H1 (cell line): Measurements from ENCODE around the gene FAM111A. TPM values are rescaled to one million over a fixed set of nuclear protein-coding genes. Genes with fewer than 3 reads are reported as not detected.
A peak's percentile ranks its signal among the peaks of the same experiment; 100 is the strongest.

Experiments used
- CTCF ChIA-PET: fragments of 300-600 bp; sonication (Branson Sonifier 250); formaldehyde crosslinking; loops from one replicate; lab custom pipeline; 2021; ENCODE audit not compliant: partially characterized antibody; lab: Charles Lee
- POLR2A ChIA-PET: fragments of 300-600 bp; sonication (Branson Sonifier 250); formaldehyde crosslinking; loops from one replicate; lab custom pipeline; 2021; ENCODE audit warnings: inconsistent platforms; ENCODE audit not compliant: partially characterized antibody; lab: Charles Lee
- DNase-seq, 2 experiments: peaks; one replicate each; pipeline versions ENCODE4 v3.0.0 to v3.0.0-alpha.2; 2010 to 2022; ENCODE audit warnings: low spot score in 2 of 2, low read depth in 1 of 2, mixed read lengths in 1 of 2
- FAIRE-seq: peaks from 2 replicates; lab custom pipeline; 2011; peaks lifted over from hg19 to GRCh38; lab: Jason Lieb, UNC
- H2AFZ ChIP-seq: 2 replicates; pipeline ENCODE4 v1.8.1; 2012; ENCODE audit warnings: low read length, inconsistent platforms
- H2AK5ac ChIP-seq: 2 replicates; pipeline ENCODE4 v1.6.1; 2013; ENCODE audit warnings: low read depth, low read length
- H2BK120ac ChIP-seq: replicated peaks from 2 replicates; pipeline ENCODE3; 2013; ENCODE audit warnings: low read depth, low read length, inconsistent platforms
- H2BK12ac ChIP-seq: 2 replicates; pipeline ENCODE4 v1.6.1; 2013; ENCODE audit warnings: low read depth, low read length
- H2BK15ac ChIP-seq: 2 replicates; pipeline ENCODE4 v1.6.1; 2013; ENCODE audit warnings: low read length
- H2BK20ac ChIP-seq: 2 replicates; pipeline ENCODE4 v1.6.1; 2013; ENCODE audit warnings: low read length
- H2BK5ac ChIP-seq: 2 replicates; pipeline ENCODE4 v1.6.1; 2013; ENCODE audit warnings: low read depth, low read length
- H3K14ac ChIP-seq: 2 replicates; pipeline ENCODE4 v1.6.1; 2013; ENCODE audit warnings: inconsistent platforms; ENCODE audit not compliant: insufficient read length
- H3K18ac ChIP-seq: 2 replicates; pipeline ENCODE4 v1.6.1; 2013; ENCODE audit warnings: low read length; ENCODE audit errors: extremely low read depth
- H3K23ac ChIP-seq: 2 replicates; pipeline ENCODE4 v1.6.1; 2013; ENCODE audit warnings: inconsistent platforms; ENCODE audit not compliant: insufficient read length
- H3K23me2 ChIP-seq: 2 replicates; pipeline ENCODE4 v1.6.1; 2013; ENCODE audit warnings: low read depth, low read length
- H3K27ac ChIP-seq: 2 replicates; pipeline ENCODE4 v1.6.1; 2011; ENCODE audit warnings: low read depth, low read length, inconsistent platforms
- H3K27me3 ChIP-seq, 4 experiments: replicated peaks in 1 of 4; 1 replicate in 1 of 4; 2 replicates in 3 of 4; pipeline versions ENCODE4 v1.6.1 to v1.8.1; 2011 to 2013; ENCODE audit warnings: low read length in 3 of 4, mild to moderate bottlenecking in 3 of 4, inconsistent platforms in 2 of 4, mixed read lengths in 2 of 4, moderate library complexity in 1 of 4; ENCODE audit not compliant: control insufficient read depth in 3 of 4, insufficient read depth in 3 of 4; ENCODE audit errors: extremely low read depth in 1 of 4
- H3K36me3 ChIP-seq, 4 experiments: 2 replicates each; pipeline versions ENCODE4 v1.6.1 to v1.8.1; 2011 to 2013; ENCODE audit warnings: mild to moderate bottlenecking in 4 of 4, low read length in 3 of 4, moderate library complexity in 2 of 4, control low read depth in 1 of 4, inconsistent platforms in 1 of 4; ENCODE audit not compliant: insufficient read depth in 4 of 4, control insufficient read depth in 2 of 4
- H3K4ac ChIP-seq: replicated peaks from 2 replicates; pipeline ENCODE3; 2013; ENCODE audit warnings: low read length, low read depth, mixed read lengths, inconsistent platforms; ENCODE audit not compliant: insufficient read length
- H3K4me1 ChIP-seq, 4 experiments: replicated peaks in 1 of 4; 1 replicate in 1 of 4; 2 replicates in 3 of 4; pipeline versions ENCODE4 v1.6.1 to v1.8.1; 2011 to 2013; ENCODE audit warnings: low read length in 3 of 4, inconsistent platforms in 2 of 4, mixed read lengths in 1 of 4; ENCODE audit not compliant: insufficient read depth in 4 of 4, control insufficient read depth in 3 of 4
- H3K4me2 ChIP-seq, 2 experiments: 2 replicates each; pipeline versions ENCODE4 v1.6.1 to v1.8.1; 2011 to 2013; ENCODE audit warnings: low read depth in 2 of 2, low read length in 2 of 2, control low read depth in 1 of 2, inconsistent platforms in 1 of 2, mild to moderate bottlenecking in 1 of 2; ENCODE audit not compliant: insufficient read depth in 1 of 2
- H3K4me3 ChIP-seq, 4 experiments: fragments of 200-600, 300-600 bp in 1 of 4; sonication (generic), shearing (Covaris generic), sonication (Bioruptor Twin) in 1 of 4; 2 replicates each; pipeline versions ENCODE4 v1.5.1 to v1.8.1; 2011 to 2016; ENCODE audit warnings: low read length in 4 of 4, low read depth in 3 of 4, control low read depth in 2 of 4, inconsistent platforms in 2 of 4, mild to moderate bottlenecking in 2 of 4, mixed read lengths in 1 of 4, moderate library complexity in 1 of 4; ENCODE audit not compliant: insufficient read depth in 2 of 4; ENCODE audit errors: extremely low read depth in 1 of 4
- H3K56ac ChIP-seq: replicated peaks from 2 replicates; pipeline ENCODE3; 2013; ENCODE audit warnings: low read depth, mild to moderate bottlenecking, mixed read lengths, low read length, inconsistent platforms; ENCODE audit not compliant: insufficient read length
- H3K79me1 ChIP-seq: 2 replicates; pipeline ENCODE4 v1.6.1; 2013; ENCODE audit warnings: low read depth, low read length, control low read depth
- H3K79me2 ChIP-seq, 2 experiments: 2 replicates each; pipeline versions ENCODE4 v1.6.1 to v1.8.1; 2012 to 2013; ENCODE audit warnings: low read length in 2 of 2, mild to moderate bottlenecking in 2 of 2, inconsistent platforms in 1 of 2; ENCODE audit not compliant: insufficient read depth in 2 of 2, control insufficient read depth in 1 of 2
- H3K9ac ChIP-seq, 4 experiments: replicated peaks in 1 of 4; 1 replicate in 1 of 4; 2 replicates in 3 of 4; pipeline versions ENCODE4 v1.6.1 to v1.8.1; 2011 to 2013; ENCODE audit warnings: low read depth in 3 of 4, low read length in 3 of 4, control low read depth in 2 of 4, mild to moderate bottlenecking in 2 of 4, moderate library complexity in 2 of 4, inconsistent platforms in 1 of 4; ENCODE audit errors: extremely low read depth in 1 of 4
- H3K9me3 ChIP-seq, 2 experiments: 2 replicates each; pipeline versions ENCODE4 v1.6.1 to v1.8.1; 2012 to 2013; ENCODE audit warnings: mild to moderate bottlenecking in 2 of 2, moderate library complexity in 2 of 2, control low read depth in 1 of 2, inconsistent platforms in 1 of 2, low read depth in 1 of 2, low read length in 1 of 2, mixed read lengths in 1 of 2; ENCODE audit not compliant: insufficient read depth in 2 of 2
- H4K20me1 ChIP-seq, 2 experiments: replicated peaks in 1 of 2; 2 replicates each; pipeline versions ENCODE3 to v1.8.1; 2011 to 2013; ENCODE audit warnings: inconsistent platforms in 2 of 2, low read length in 2 of 2, mild to moderate bottlenecking in 1 of 2; ENCODE audit not compliant: insufficient read depth in 2 of 2, control insufficient read depth in 1 of 2
- H4K5ac ChIP-seq: 2 replicates; pipeline ENCODE4 v1.6.1; 2013; ENCODE audit warnings: low read length, low read depth, mixed read lengths, inconsistent platforms; ENCODE audit not compliant: insufficient read length
- H4K8ac ChIP-seq: 2 replicates; pipeline ENCODE4 v1.8.0; 2013; ENCODE audit warnings: mild to moderate bottlenecking, moderate library complexity, low read length, inconsistent platforms; ENCODE audit not compliant: insufficient read depth; ENCODE audit errors: extremely low read depth
- H4K91ac ChIP-seq: replicated peaks from 2 replicates; pipeline ENCODE3; 2013; ENCODE audit warnings: low read length, mixed read lengths, inconsistent platforms; ENCODE audit not compliant: insufficient read length
- CBX8 ChIP-seq: fragments of 300-800, 300-1000 bp; sonication (generic); IDR thresholded peaks from 2 replicates; pipeline ENCODE4 v1.7.1; 2016; ENCODE audit warnings: low read depth, low read length, borderline replicate concordance
- MAFK ChIP-seq: IDR thresholded peaks from 2 replicates; pipeline ENCODE4 v1.6.1; 2012; ENCODE audit warnings: low read depth, mild to moderate bottlenecking, improper control_type of control experiment, low read length
- polyA plus RNA-seq, 7 experiments: library from polyadenylated mRNA; depleted of rRNA in 3 of 7; stranded (reverse) in 5 of 7; unstranded in 2 of 7; fragments of >200 nt in 5 of 7; fragments of 200-250 nt in 2 of 7; gene quantifications; 1 replicate in 5 of 7; 2 replicates in 1 of 7; 4 replicates in 1 of 7; pipeline versions ENCODE4 v1.2.1 to v1.2.3, GENCODE V29; 2011 to 2013; ENCODE audit warnings: missing spikeins in 2 of 7, mixed read lengths in 2 of 7
- total RNA-seq: library from RNA; stranded (reverse); fragmentation: NEBNext Ultra II Directional; extraction: Animal tissue kit (Norgen Biotek cat#: 25700); gene quantifications from 2 replicates; pipeline ENCODE4 v1.2.1, GENCODE V29; 2021

Gene FAM111A
- total and polyA plus RNA-seq, 2 of the 8 experiments (the other 6 are each of a cell fraction or from before 2014, with no cell fraction given): 10.2 to 29.9 TPM

GRCh38 chr11:59119826-59120225 lies 22.8 kb upstream of the FAM111A start:
- FAIRE-seq: no peak
- H3K18ac ChIP-seq: no peak overlapping the region
- DNase-seq: no peak
- H3K14ac ChIP-seq: no peak overlapping the region
- peaks cover 0 to 69% (median 22%) of the 10 kb centered on the region in 4 experiments; a peak in 5 of 8 replicates for H3K36me3 ChIP-seq
- no peak overlapping the region for H2BK5ac ChIP-seq
- no peak overlapping the region for H2BK20ac ChIP-seq
- no peak overlapping the region for H3K27ac ChIP-seq
- no peak overlapping the region for H2AFZ ChIP-seq
- H3K23ac ChIP-seq: no peak overlapping the region
- H3K9ac ChIP-seq: no peak overlapping the region
- H3K23me2 ChIP-seq: no peaks in the 10 kb centered on the region
- H3K4me1 ChIP-seq: no peaks in the 10 kb centered on the region
- no peak overlapping the region for H4K5ac ChIP-seq
- no peak overlapping the region for H2BK15ac ChIP-seq
- no peak overlapping the region for H2BK120ac ChIP-seq
- H4K8ac ChIP-seq: no peak overlapping the region
- H3K4me2 ChIP-seq: no peak overlapping the region
- no peaks in the 10 kb centered on the region for H4K20me1 ChIP-seq
- peaks cover 28 to 34% of the 10 kb centered on the region in 2 experiments for H3K9me3 ChIP-seq
- no peaks in the 10 kb centered on the region for H3K79me2 ChIP-seq
- no peak overlapping the region for H2AK5ac ChIP-seq
- no peaks in the 10 kb centered on the region for H3K79me1 ChIP-seq
- H3K4ac ChIP-seq: no peak overlapping the region
- H3K27me3 ChIP-seq: no peaks in the 10 kb centered on the region
- CTCF ChIA-PET: interaction anchor here (0.8 to 1.1 kb wide), 3 partner anchors 8 to 22 kb away, joined by 3 read pairs; no protein-coding TSS in a partner anchor
- H2BK12ac ChIP-seq: no peak overlapping the region
- H4K91ac ChIP-seq: no peak overlapping the region
- POLR2A ChIA-PET: interaction anchor here (1.0 kb wide), 1 partner anchor 13 kb away, joined by 3 read pairs; the partner anchor contains the start of gene FAM111B
- no peak overlapping the region for H3K4me3 ChIP-seq
- TF ChIP-seq MAFK (peak; percentile 94), CBX8 (no peak)
- no peak overlapping the region for H3K56ac ChIP-seq
